Muscle of arm (tissue), 12 donors: ENCODE measurements around the gene ILDR2. TPM values are rescaled to one million over a fixed set of nuclear protein-coding genes. Genes with fewer than 3 reads are reported as not detected.

Experiments used
- polyA plus RNA-seq, 12 donors: library from polyadenylated mRNA; unstranded; fragments of 120-200 nt; gene quantifications; one replicate each; pipeline ENCODE4 v1.2.1, GENCODE V29; 2013; ENCODE audit not compliant: insufficient read length in 12 of 12

ILDR2 gene
- polyA plus RNA-seq, 12 donors: 1.3 to 5.0 (median 2.0) TPM; not detected in 1

Other genes starting within 250 kb of the ILDR2 start
- gene POGK, start 136.1 kb downstream of the ILDR2 start, polyA plus RNA-seq: 10 to 100 TPM in 11 of 12 donors, not detected in 1; 11.6 to 23.0 (median 15.4) TPM
- 10 to 100 TPM in 11 of 12 donors, not detected in 1; 11.4 to 19.7 (median 14.8) TPM for gene TADA1, start 99.3 kb downstream of the ILDR2 start, polyA plus RNA-seq
- 1 to 10 TPM in 1 of 12 donors, under 1 TPM in 9, not detected in 2; 0.20 to 1.1 (median 0.48) TPM for gene MAEL, start 13.7 kb upstream of the ILDR2 start, polyA plus RNA-seq
- 10 to 100 TPM in 1 of 12 donors, under 1 TPM in 9, not detected in 2; 0.12 to 22.3 (median 0.19) TPM for gene GPA33, start 114.8 kb upstream of the ILDR2 start, polyA plus RNA-seq
- 100 to 1,000 TPM in 5 of 12 donors, 10 to 100 TPM in 6, not detected in 1; 34.2 to 146 (median 99.8) TPM for gene STYXL2, start 118.5 kb upstream of the ILDR2 start, polyA plus RNA-seq
- gene POU2F1, start 245.3 kb upstream of the ILDR2 start, polyA plus RNA-seq: 10 to 100 TPM in 1 of 12 donors, 1 to 10 TPM in 11; 5.3 to 38.4 (median 7.4) TPM